A673 (cell line): Measurements from ENCODE around the gene TAF6.

Experiments used
- EZH2 ChIP-seq: fragments of 200-600 bp; sonication (generic); IDR thresholded peaks from 2 replicates; pipeline ENCODE4 v1.6.1; 2017; ENCODE audit warnings: borderline replicate concordance, low read depth, mild to moderate bottlenecking, mixed read lengths, antibody characterized with exemption, low read length; ENCODE audit not compliant: poor library complexity, severe bottlenecking
- TF ChIP-seq, protein P1 (sequence below): fragments of 300-800, 200-600 bp; sonication (generic); conservative IDR thresholded peaks from 2 replicates; pipeline ENCODE4 v1.5.1; 2017; ENCODE audit warnings: low read depth, mild to moderate bottlenecking, antibody characterized with exemption, low read length, moderate library complexity, mixed read lengths

GRCh38 chr7:100152404-100152803 lies 33.2 kb upstream of the TAF6 start:
- TF ChIP-seq, protein P1, sequence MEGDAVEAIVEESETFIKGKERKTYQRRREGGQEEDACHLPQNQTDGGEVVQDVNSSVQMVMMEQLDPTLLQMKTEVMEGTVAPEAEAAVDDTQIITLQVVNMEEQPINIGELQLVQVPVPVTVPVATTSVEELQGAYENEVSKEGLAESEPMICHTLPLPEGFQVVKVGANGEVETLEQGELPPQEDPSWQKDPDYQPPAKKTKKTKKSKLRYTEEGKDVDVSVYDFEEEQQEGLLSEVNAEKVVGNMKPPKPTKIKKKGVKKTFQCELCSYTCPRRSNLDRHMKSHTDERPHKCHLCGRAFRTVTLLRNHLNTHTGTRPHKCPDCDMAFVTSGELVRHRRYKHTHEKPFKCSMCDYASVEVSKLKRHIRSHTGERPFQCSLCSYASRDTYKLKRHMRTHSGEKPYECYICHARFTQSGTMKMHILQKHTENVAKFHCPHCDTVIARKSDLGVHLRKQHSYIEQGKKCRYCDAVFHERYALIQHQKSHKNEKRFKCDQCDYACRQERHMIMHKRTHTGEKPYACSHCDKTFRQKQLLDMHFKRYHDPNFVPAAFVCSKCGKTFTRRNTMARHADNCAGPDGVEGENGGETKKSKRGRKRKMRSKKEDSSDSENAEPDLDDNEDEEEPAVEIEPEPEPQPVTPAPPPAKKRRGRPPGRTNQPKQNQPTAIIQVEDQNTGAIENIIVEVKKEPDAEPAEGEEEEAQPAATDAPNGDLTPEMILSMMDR: no peak
- TF ChIP-seq EZH2: no peak
